Mononuclear cell (primary cell): ENCODE measurements around the gene FAM110D. TPM values are rescaled to one million over a fixed set of nuclear protein-coding genes. Genes with fewer than 3 reads are reported as not detected.
A peak's percentile ranks its signal among the peaks of the same experiment; 100 is the strongest.

ENCODE experiments used
- H3K27me3 ChIP-seq: 2 replicates; pipeline ENCODE4 v1.6.0; 2011; ENCODE audit warnings: low read length, control low read depth; ENCODE audit not compliant: insufficient read depth
- H3K4me1 ChIP-seq: 2 replicates; pipeline ENCODE4 v1.5.1; 2011; ENCODE audit warnings: mild to moderate bottlenecking, low read length, control low read depth; ENCODE audit not compliant: insufficient read depth
- H3K4me3 ChIP-seq: 2 replicates; pipeline ENCODE4 v1.5.1; 2011; ENCODE audit warnings: mild to moderate bottlenecking, low read length, moderate library complexity
- H3K9me3 ChIP-seq: 2 replicates; pipeline ENCODE4 v1.5.1; 2011; ENCODE audit warnings: low read depth, mild to moderate bottlenecking, control low read depth, low read length
- total RNA-seq: library from RNA; depleted of rRNA; stranded (reverse); fragments of >200 nt; gene quantifications from one replicate; pipeline ENCODE4 v1.2.3, GENCODE V29; 2012

The FAM110D gene
- not detected for total RNA-seq

GRCh38 chr1:26158908-26159742 lies at the start of gene FAM110D:
TSS of gene FAM110D (plus strand) at chr1:26159079. CDS start at chr1:26161292, 2,213 bp downstream.
- no peaks in the 10 kb centered on the region for H3K9me3 ChIP-seq
- peaks cover 19% of the 10 kb centered on the region for H3K4me1 ChIP-seq
- no peak within 1 kb of the TSS for H3K4me3 ChIP-seq
- H3K27me3 ChIP-seq: peaks cover 46% of the 10 kb centered on the region

GRCh38 chr1:26109229-26110164 lies 49.4 kb upstream of the FAM110D start:
- Histone ChIP-seq H3K9me3 (no peaks in the 10 kb centered on the region), H3K4me3 (no peak overlapping the region), H3K4me1 (peaks cover 28% of the 10 kb centered on the region), H3K27me3 (no peaks in the 10 kb centered on the region)

GRCh38 chr1:26110731-26111529 lies 47.9 kb upstream of the FAM110D start:
- no peaks in the 10 kb centered on the region for H3K9me3 ChIP-seq
- H3K4me3 ChIP-seq: peak overlapping the region; percentile 97
- no peaks in the 10 kb centered on the region for H3K27me3 ChIP-seq
- peaks cover 23% of the 10 kb centered on the region for H3K4me1 ChIP-seq

GRCh38 chr1:26111530-26112406 lies 47.1 kb upstream of the FAM110D start, which contains the start of gene PDIK1L:
TSS of gene PDIK1L (plus strand) at chr1:26111824. CDS start at chr1:26114309, 2,485 bp downstream.
- Histone ChIP-seq H3K9me3 (no peaks in the 10 kb centered on the region), H3K4me3 (peak within 1 kb of the TSS; percentile 97), H3K4me1 (peaks cover 23% of the 10 kb centered on the region), H3K27me3 (no peaks in the 10 kb centered on the region)

- Histone ChIP-seq H3K9me3 (no peaks in the 10 kb centered on the region), H3K4me1 (peaks cover 23% of the 10 kb centered on the region), H3K4me3 (peak overlapping the region; percentile 97), H3K27me3 (no peaks in the 10 kb centered on the region)
Measured at GRCh38 chr1:26112407-26112775, 46.5 kb upstream of the FAM110D start.

- Histone ChIP-seq H3K4me3 (no peak overlapping the region), H3K27me3 (no peaks in the 10 kb centered on the region), H3K9me3 (no peaks in the 10 kb centered on the region), H3K4me1 (peaks cover 27% of the 10 kb centered on the region)
Measured at GRCh38 chr1:26114165-26114927, 44.5 kb upstream of the FAM110D start.

- Histone ChIP-seq H3K4me1 (peaks cover 39% of the 10 kb centered on the region), H3K4me3 (no peak overlapping the region), H3K9me3 (no peaks in the 10 kb centered on the region)
Measured at GRCh38 chr1:26119892-26120608, 38.8 kb upstream of the FAM110D start.

GRCh38 chr1:26121854-26122773 lies 36.8 kb upstream of the FAM110D start:
- peaks cover 55% of the 10 kb centered on the region for H3K4me1 ChIP-seq
- H3K4me3 ChIP-seq: no peak overlapping the region
- H3K27me3 ChIP-seq: no peaks in the 10 kb centered on the region
- no peaks in the 10 kb centered on the region for H3K9me3 ChIP-seq

More at GRCh38 chr1:26119892-26120608, 38.8 kb upstream of the FAM110D start:
- no peaks in the 10 kb centered on the region for H3K27me3 ChIP-seq

- no peaks in the 10 kb centered on the region for H3K9me3 ChIP-seq
- no peaks in the 10 kb centered on the region for H3K27me3 ChIP-seq
- H3K4me3 ChIP-seq: no peak overlapping the region
- peaks cover 67% of the 10 kb centered on the region for H3K4me1 ChIP-seq
Measured at GRCh38 chr1:26122988-26123973, 35.6 kb upstream of the FAM110D start.

GRCh38 chr1:26124418-26125331 lies 34.2 kb upstream of the FAM110D start:
- no peak overlapping the region for H3K4me3 ChIP-seq
- no peaks in the 10 kb centered on the region for H3K27me3 ChIP-seq
- no peaks in the 10 kb centered on the region for H3K9me3 ChIP-seq
- H3K4me1 ChIP-seq: peaks cover 63% of the 10 kb centered on the region
